HEK293T (cell line): Measurements from ENCODE around the gene BSN.

Experiments
- ARNT ChIP-seq: fragments of 450-650 bp; IDR thresholded peaks from 2 replicates; pipeline ENCODE4 v1.6.1; 2017; ENCODE audit warnings: mild to moderate bottlenecking
- BHLHE40 ChIP-seq: fragments of 450-650 bp; IDR thresholded peaks from 2 replicates; pipeline ENCODE4 v1.6.1; 2016; ENCODE audit warnings: mild to moderate bottlenecking, moderate library complexity, borderline replicate concordance
- ELF4 ChIP-seq: fragments of 450-650 bp; IDR thresholded peaks from 2 replicates; pipeline ENCODE4 v1.6.1; 2017; ENCODE audit warnings: antibody characterized with exemption
- FOXA1 ChIP-seq: fragments of 450-650 bp; IDR thresholded peaks from 2 replicates; pipeline ENCODE4 v1.6.1; 2016; ENCODE audit warnings: mild to moderate bottlenecking
- FOXK2 ChIP-seq: fragments of 450-650 bp; IDR thresholded peaks from 2 replicates; pipeline ENCODE4 v1.6.1; 2016; ENCODE audit warnings: mild to moderate bottlenecking
- FOXM1 ChIP-seq: fragments of 450-650 bp; IDR thresholded peaks from 2 replicates; pipeline ENCODE4 v1.6.1; 2017; ENCODE audit warnings: mild to moderate bottlenecking, borderline replicate concordance
- HDGF ChIP-seq: fragments of 450-650 bp; IDR thresholded peaks from 2 replicates; pipeline ENCODE4 v1.6.1; 2017; ENCODE audit warnings: antibody characterized with exemption, borderline replicate concordance
- LEF1 ChIP-seq: fragments of 450-650 bp; IDR thresholded peaks from 2 replicates; pipeline ENCODE4 v1.6.1; 2017; ENCODE audit warnings: mild to moderate bottlenecking, borderline replicate concordance
- NFRKB ChIP-seq: fragments of 450-650 bp; IDR thresholded peaks from 2 replicates; pipeline ENCODE4 v1.6.1; 2016; ENCODE audit warnings: mild to moderate bottlenecking, moderate library complexity
- PKNOX1 ChIP-seq: fragments of 450-650 bp; IDR thresholded peaks from 2 replicates; pipeline ENCODE4 v1.6.1; 2016
- SP1 ChIP-seq: fragments of 450-650 bp; IDR thresholded peaks from 2 replicates; pipeline ENCODE4 v1.6.1; 2017
- SUZ12 ChIP-seq: fragments of 450-650 bp; IDR thresholded peaks from 2 replicates; pipeline ENCODE4 v1.6.1; 2016; ENCODE audit warnings: mild to moderate bottlenecking
- TARDBP ChIP-seq: fragments of 450-650 bp; IDR thresholded peaks from 2 replicates; pipeline ENCODE4 v1.6.1; 2016
- ZNF384 ChIP-seq: fragments of 450-650 bp; IDR thresholded peaks from 2 replicates; pipeline ENCODE4 v1.6.1; 2016

GRCh38 chr3:49593041-49593440 is 38.8 kb downstream of the BSN start:
- TF ChIP-seq BHLHE40 (no peak), HDGF (no peak), FOXK2 (no peak), ZNF384 (no peak), SP1 (no peak), PKNOX1 (no peak), NFRKB (no peak), LEF1 (no peak), ELF4 (no peak), FOXM1 (no peak), FOXA1 (no peak), ARNT (no peak), SUZ12 (no peak), TARDBP (no peak)
